HCT116 (cell line): ENCODE results near the gene ZNF592.

ENCODE experiments used
- CTCF ChIP-seq, 3 experiments: fragments of 200-600 bp in 1 of 3; sonication (generic) in 1 of 3; IDR thresholded peaks in 2 of 3; conservative IDR thresholded peaks in 1 of 3; 2 replicates each; pipeline ENCODE4 v1.5.1; 2012 to 2017; ENCODE audit warnings: low read depth in 2 of 3, low read length in 2 of 3, antibody characterized with exemption in 1 of 3, borderline replicate concordance in 1 of 3, control low read depth in 1 of 3, mild to moderate bottlenecking in 1 of 3, mixed read lengths in 1 of 3, mixed run types in 1 of 3, moderate library complexity in 1 of 3; ENCODE audit not compliant: insufficient read depth in 1 of 3
- MAX ChIP-seq: IDR thresholded peaks from 2 replicates; pipeline ENCODE4 v1.6.1; 2012

GRCh38 chr15:84703808-84704207 lies 44.6 kb upstream of the ZNF592 start:
- TF ChIP-seq CTCF (IDR thresholded peaks at IDR 0.05 in 2 of 3, conservative IDR thresholded peaks at IDR 0.05 in 1 of 3; ENCODE audit: borderline replicate concordance in 1 of 3, insufficient read depth in 1 of 3, low read depth in 2 of 3, low read length in 2 of 3) (no peak), MAX (no peak)
